Mesendoderm (in vitro differentiated cells): ENCODE measurements around the gene SETSIP.

Source experiments
- DNase-seq: peaks from one replicate; pipeline ENCODE4 v3.0.0; 2013
- H2AK5ac ChIP-seq: 2 replicates; pipeline ENCODE4 v1.6.1; 2013; ENCODE audit warnings: low read length, inconsistent platforms
- H2BK120ac ChIP-seq: 2 replicates; pipeline ENCODE4 v1.6.1; 2013; ENCODE audit warnings: low read depth, mild to moderate bottlenecking, low read length, moderate library complexity, mixed read lengths
- H2BK15ac ChIP-seq: replicated peaks from 2 replicates; pipeline ENCODE4 v1.6.1; 2013; ENCODE audit warnings: low read depth, mild to moderate bottlenecking, moderate library complexity
- H2BK5ac ChIP-seq: 2 replicates; pipeline ENCODE4 v1.6.1; 2013; ENCODE audit warnings: low read length, inconsistent platforms
- H3K18ac ChIP-seq: 2 replicates; pipeline ENCODE4 v1.6.1; 2013; ENCODE audit warnings: mild to moderate bottlenecking, low read length, mixed read lengths
- H3K23ac ChIP-seq: one replicate; pipeline ENCODE4 v1.6.1; 2013; ENCODE audit warnings: low read length
- H3K27ac ChIP-seq: 2 replicates; pipeline ENCODE4 v1.5.1; 2013; ENCODE audit warnings: low read depth, mild to moderate bottlenecking, inconsistent platforms, low read length, moderate library complexity
- H3K27me3 ChIP-seq: 2 replicates; pipeline ENCODE4 v1.6.1; 2013; ENCODE audit warnings: low read length, control low read depth, mild to moderate bottlenecking, inconsistent platforms; ENCODE audit not compliant: insufficient read depth, poor library complexity
- H3K36me3 ChIP-seq: 2 replicates; pipeline ENCODE4 v1.6.1; 2013; ENCODE audit warnings: low read length, inconsistent platforms; ENCODE audit not compliant: control insufficient read depth, insufficient read depth
- H3K4ac ChIP-seq: one replicate; pipeline ENCODE4 v1.6.1; 2013; ENCODE audit warnings: low read depth, mild to moderate bottlenecking, low read length, moderate library complexity
- H3K4me1 ChIP-seq: 2 replicates; pipeline ENCODE4 v1.6.1; 2013; ENCODE audit warnings: low read depth, low read length, inconsistent platforms; ENCODE audit not compliant: control insufficient read depth
- H3K4me2 ChIP-seq: 2 replicates; pipeline ENCODE4 v1.6.1; 2013; ENCODE audit warnings: low read length
- H3K4me3 ChIP-seq: 2 replicates; pipeline ENCODE4 v1.5.1; 2013; ENCODE audit warnings: mild to moderate bottlenecking, low read length
- H3K56ac ChIP-seq: one replicate; pipeline ENCODE4 v1.6.1; 2013; ENCODE audit warnings: low read length
- H3K79me1 ChIP-seq: 2 replicates; pipeline ENCODE4 v1.6.1; 2013; ENCODE audit warnings: low read length, inconsistent platforms
- H3K79me2 ChIP-seq: 2 replicates; pipeline ENCODE4 v1.6.1; 2013; ENCODE audit warnings: mild to moderate bottlenecking, low read length; ENCODE audit not compliant: control insufficient read depth, insufficient read depth
- H3K9ac ChIP-seq: 2 replicates; pipeline ENCODE4 v1.6.1; 2013; ENCODE audit warnings: low read length, inconsistent platforms
- H4K5ac ChIP-seq: one replicate; pipeline ENCODE4 v1.6.1; 2013; ENCODE audit warnings: low read length
- H4K8ac ChIP-seq: one replicate; pipeline ENCODE4 v1.6.1; 2013; ENCODE audit warnings: low read depth, mild to moderate bottlenecking, control low read depth, low read length, moderate library complexity
- WGBS: extraction: QIAGEN DNeasy Blood & Tissue Kit; methylation state at CpG from one replicate; pipeline ENCODE4 v1.1.7; 2013; ENCODE audit warnings: low lambda C conversion rate, missing lambda C conversion rate; ENCODE audit not compliant: insufficient coverage; ENCODE audit errors: extremely low coverage; 5-methylcytosine and 5-hydroxymethylcytosine counted together

The SETSIP gene

GRCh38 chr1:92051948-92052347, 23.3 kb downstream of the SETSIP start:
- no peak overlapping the region for H3K4me2 ChIP-seq
- no peak overlapping the region for H4K8ac ChIP-seq
- H3K4me3 ChIP-seq, result no peak overlapping the region
- no peaks in the 10 kb centered on the region for H3K4me1 ChIP-seq
- no peak overlapping the region for H4K5ac ChIP-seq
- H3K4ac ChIP-seq, result no peak overlapping the region
- H2AK5ac ChIP-seq, result no peak overlapping the region
- no peak overlapping the region for H3K18ac ChIP-seq
- H3K79me1 ChIP-seq, result no peaks in the 10 kb centered on the region
- no peaks in the 10 kb centered on the region for H3K27me3 ChIP-seq
- H3K56ac ChIP-seq, result no peak overlapping the region
- no peak overlapping the region for H3K23ac ChIP-seq
- H3K79me2 ChIP-seq, result no peaks in the 10 kb centered on the region
- H3K36me3 ChIP-seq, result no peaks in the 10 kb centered on the region
- DNase-seq, result peak; percentile 7
- no peak overlapping the region for H3K9ac ChIP-seq
- no peak overlapping the region for H2BK5ac ChIP-seq
- no peak overlapping the region for H3K27ac ChIP-seq
- H2BK120ac ChIP-seq, result no peak overlapping the region
- H2BK15ac ChIP-seq, result no peak overlapping the region

- no peak overlapping the region for H4K5ac ChIP-seq
- no peak overlapping the region for H3K4ac ChIP-seq
- H3K79me2 ChIP-seq, result no peaks in the 10 kb centered on the region
- no peak overlapping the region for H2BK5ac ChIP-seq
- no peak overlapping the region for H3K4me2 ChIP-seq
- H3K27me3 ChIP-seq, result no peaks in the 10 kb centered on the region
- H4K8ac ChIP-seq, result no peak overlapping the region
- H3K56ac ChIP-seq, result no peak overlapping the region
- no peak overlapping the region for H3K27ac ChIP-seq
- H2BK120ac ChIP-seq, result no peak overlapping the region
- no peak overlapping the region for H3K23ac ChIP-seq
- no peak overlapping the region for H3K4me3 ChIP-seq
- no peaks in the 10 kb centered on the region for H3K79me1 ChIP-seq
- no peaks in the 10 kb centered on the region for H3K36me3 ChIP-seq
- no CpG with 5 or more reads among the region's 2 CpGs for WGBS
- H3K4me1 ChIP-seq, result no peaks in the 10 kb centered on the region
- H2BK15ac ChIP-seq, result no peak overlapping the region
- no peak overlapping the region for H3K9ac ChIP-seq
- H3K18ac ChIP-seq, result no peak overlapping the region
- DNase-seq, result no peak
- no peak overlapping the region for H2AK5ac ChIP-seq
Measured at GRCh38 chr1:92045766-92046495, 29.3 kb downstream of the SETSIP start.

- H3K27ac ChIP-seq, result no peak overlapping the region
- no peak overlapping the region for H3K23ac ChIP-seq
- no peaks in the 10 kb centered on the region for H3K36me3 ChIP-seq
- no peak overlapping the region for H2BK120ac ChIP-seq
- no peak overlapping the region for H2AK5ac ChIP-seq
- no peaks in the 10 kb centered on the region for H3K27me3 ChIP-seq
- no peak overlapping the region for H4K5ac ChIP-seq
- no peak overlapping the region for H3K4me3 ChIP-seq
- H3K56ac ChIP-seq, result no peak overlapping the region
- no peak overlapping the region for H2BK15ac ChIP-seq
- no peak overlapping the region for H3K18ac ChIP-seq
- no peak overlapping the region for H4K8ac ChIP-seq
- H3K4ac ChIP-seq, result no peak overlapping the region
- no peak overlapping the region for H3K9ac ChIP-seq
- no CpG with 5 or more reads among the region's 5 CpGs for WGBS
- no peak overlapping the region for H2BK5ac ChIP-seq
- H3K79me2 ChIP-seq, result no peaks in the 10 kb centered on the region
- peak; percentile 27 for DNase-seq
- no peaks in the 10 kb centered on the region for H3K79me1 ChIP-seq
- no peaks in the 10 kb centered on the region for H3K4me1 ChIP-seq
- H3K4me2 ChIP-seq, result no peak overlapping the region
Measured at GRCh38 chr1:92043621-92044020, 31.6 kb downstream of the SETSIP start.

- H2AK5ac ChIP-seq, result no peak overlapping the region
- H3K4me1 ChIP-seq, result no peaks in the 10 kb centered on the region
- H3K18ac ChIP-seq, result no peak overlapping the region
- no peak overlapping the region for H4K5ac ChIP-seq
- no peak overlapping the region for H3K4me3 ChIP-seq
- no CpG with 5 or more reads among the region's 1 CpG for WGBS
- H3K79me2 ChIP-seq, result no peaks in the 10 kb centered on the region
- H3K56ac ChIP-seq, result no peak overlapping the region
- no peak overlapping the region for H3K27ac ChIP-seq
- H2BK5ac ChIP-seq, result no peak overlapping the region
- no peak overlapping the region for H2BK15ac ChIP-seq
- H3K27me3 ChIP-seq, result no peaks in the 10 kb centered on the region
- H2BK120ac ChIP-seq, result no peak overlapping the region
- no peaks in the 10 kb centered on the region for H3K79me1 ChIP-seq
- no peak for DNase-seq
- no peak overlapping the region for H3K9ac ChIP-seq
- no peak overlapping the region for H3K23ac ChIP-seq
- no peaks in the 10 kb centered on the region for H3K36me3 ChIP-seq
- no peak overlapping the region for H4K8ac ChIP-seq
- H3K4me2 ChIP-seq, result no peak overlapping the region
- no peak overlapping the region for H3K4ac ChIP-seq
Measured at GRCh38 chr1:92040971-92041370, 34.2 kb downstream of the SETSIP start.

- no peaks in the 10 kb centered on the region for H3K79me1 ChIP-seq
- no peak overlapping the region for H3K23ac ChIP-seq
- H4K8ac ChIP-seq, result no peak overlapping the region
- H3K4me3 ChIP-seq, result no peak overlapping the region
- no peaks in the 10 kb centered on the region for H3K27me3 ChIP-seq
- no peak overlapping the region for H2BK15ac ChIP-seq
- H3K36me3 ChIP-seq, result no peaks in the 10 kb centered on the region
- no peak overlapping the region for H3K9ac ChIP-seq
- no peak overlapping the region for H3K4ac ChIP-seq
- no CpG with 5 or more reads among the region's 2 CpGs for WGBS
- H3K4me1 ChIP-seq, result no peaks in the 10 kb centered on the region
- no peaks in the 10 kb centered on the region for H3K79me2 ChIP-seq
- H2AK5ac ChIP-seq, result no peak overlapping the region
- no peak overlapping the region for H2BK5ac ChIP-seq
- H2BK120ac ChIP-seq, result no peak overlapping the region
- H3K27ac ChIP-seq, result no peak overlapping the region
- no peak overlapping the region for H4K5ac ChIP-seq
- H3K56ac ChIP-seq, result no peak overlapping the region
- H3K4me2 ChIP-seq, result no peak overlapping the region
- DNase-seq, result no peak
- H3K18ac ChIP-seq, result no peak overlapping the region
Measured at GRCh38 chr1:92038695-92039346, 36.4 kb downstream of the SETSIP start.

GRCh38 chr1:92037400-92037799, 37.8 kb downstream of the SETSIP start:
- no peak overlapping the region for H3K18ac ChIP-seq
- H3K23ac ChIP-seq, result no peak overlapping the region
- no peak overlapping the region for H3K56ac ChIP-seq
- no peak overlapping the region for H3K9ac ChIP-seq
- H4K5ac ChIP-seq, result no peak overlapping the region
- no peak overlapping the region for H3K4me3 ChIP-seq
- DNase-seq, result peak; percentile 60
- H3K79me1 ChIP-seq, result no peaks in the 10 kb centered on the region
- no peaks in the 10 kb centered on the region for H3K4me1 ChIP-seq
- no peak overlapping the region for H2BK5ac ChIP-seq
- no peak overlapping the region for H2BK15ac ChIP-seq
- no peak overlapping the region for H4K8ac ChIP-seq
- no peaks in the 10 kb centered on the region for H3K79me2 ChIP-seq
- no peaks in the 10 kb centered on the region for H3K27me3 ChIP-seq
- no peak overlapping the region for H2AK5ac ChIP-seq
- H3K4ac ChIP-seq, result no peak overlapping the region
- H3K4me2 ChIP-seq, result no peak overlapping the region
- WGBS, result no CpG with 5 or more reads among the region's 6 CpGs
- no peak overlapping the region for H3K27ac ChIP-seq
- no peaks in the 10 kb centered on the region for H3K36me3 ChIP-seq
- no peak overlapping the region for H2BK120ac ChIP-seq
